Panc1 (cell line): ENCODE measurements around the gene RCOR1. TPM values are rescaled to one million over a fixed set of nuclear protein-coding genes. Genes with fewer than 3 reads are reported as not detected.

Experiments used
- ATAC-seq: fragments of 200-7000 bp; cut with Tn5 transposase; 2 replicates; pipeline ENCODE4 v1.9.1; 2020; ENCODE audit warnings: mild to moderate bottlenecking, moderate library complexity
- BruUV-seq: library from RNA; stranded (reverse); fragments of 400-500 nt; replicated peaks from 2 replicates; lab custom pipeline; 2021; lab: Mats Ljungman, UMichigan
- CTCF ChIA-PET: fragments of 300-600 bp; sonication (Branson Sonifier 250); formaldehyde crosslinking; loops from one replicate; lab custom pipeline; 2022; ENCODE audit warnings: antibody characterized with exemption; lab: Charles Lee
- POLR2A ChIA-PET: fragments of 300-600 bp; sonication (Branson Sonifier 250); formaldehyde crosslinking; loops from one replicate; lab custom pipeline; 2022; ENCODE audit warnings: antibody characterized with exemption; lab: Charles Lee
- DNase-seq: peaks from one replicate; pipeline ENCODE4 v3.0.0-alpha.2; 2010; ENCODE audit warnings: low read depth, low spot score
- H3K27ac ChIP-seq: 2 replicates; pipeline ENCODE4 v1.5.1; 2011; ENCODE audit warnings: mild to moderate bottlenecking, low read length, inconsistent platforms
- H3K27me3 ChIP-seq: fragments of 200-500 bp; sonication (Bioruptor generic); 2 replicates; pipeline ENCODE4 v1.6.0; 2014; ENCODE audit warnings: low read length, inconsistent platforms; ENCODE audit not compliant: control insufficient read depth, insufficient read depth
- H3K36me3 ChIP-seq: fragments of 200-500 bp; sonication (Bioruptor generic); 2 replicates; pipeline ENCODE4 v1.5.1; 2014; ENCODE audit warnings: inconsistent platforms, mild to moderate bottlenecking, low read length, moderate library complexity; ENCODE audit not compliant: control insufficient read depth, insufficient read depth
- H3K4me1 ChIP-seq: 2 replicates; pipeline ENCODE4 v1.5.1; 2011; ENCODE audit warnings: inconsistent platforms, mild to moderate bottlenecking, low read length, moderate library complexity; ENCODE audit not compliant: control insufficient read depth, insufficient read depth
- H3K4me3 ChIP-seq, 2 experiments: 2 replicates each; pipeline ENCODE4 v1.5.1; 2011 to 2012; ENCODE audit warnings: low read depth in 2 of 2, low read length in 2 of 2, mild to moderate bottlenecking in 2 of 2, inconsistent platforms in 1 of 2, moderate library complexity in 1 of 2
- H3K9me3 ChIP-seq: fragments of 200-500 bp; sonication (Bioruptor generic); 2 replicates; pipeline ENCODE4 v1.5.1; 2014; ENCODE audit warnings: low read depth, mild to moderate bottlenecking, inconsistent platforms, low read length, moderate library complexity; ENCODE audit not compliant: control insufficient read depth, insufficient read depth
- POLR2AphosphoS5 ChIP-seq: IDR thresholded peaks from 2 replicates; pipeline ENCODE4 v1.6.1; 2012; ENCODE audit warnings: mild to moderate bottlenecking, low read depth, low read length, moderate library complexity
- SIN3A ChIP-seq: IDR thresholded peaks from 2 replicates; pipeline ENCODE4 v1.6.1; 2012; ENCODE audit warnings: low read depth, mild to moderate bottlenecking, low read length, moderate library complexity, borderline replicate concordance; ENCODE audit not compliant: insufficient read depth
- TCF7L2 ChIP-seq: IDR thresholded peaks from 2 replicates; pipeline ENCODE4 v1.6.1; 2011; ENCODE audit warnings: mild to moderate bottlenecking, low read depth, low read length, inconsistent platforms
- in situ Hi-C: cut with HindIII; loops from 2 replicates; pipeline ENCODE4 v1.10.0; 2016; ENCODE audit warnings: low sequenced_read_pairs, low pct_unique_long_range_greater_than_20kb
- intact Hi-C: fragments of 100-400 bp; cut with micrococcal nuclease; formaldehyde crosslinking; loops from one replicate; pipeline ENCODE4 v1.10.0; 2022; ENCODE audit not compliant: unreplicated experiment
- total RNA-seq: library from RNA; stranded (reverse); gene quantifications from one replicate; pipeline ENCODE4 v1.2.1, GENCODE V29; 2021; ENCODE audit not compliant: unreplicated experiment
- TF ChIP-seq, protein P1 (sequence below): fragments of 450-650 bp; IDR thresholded peaks from 2 replicates; pipeline ENCODE4 v1.5.1; 2017; ENCODE audit warnings: mild to moderate bottlenecking
- TF ChIP-seq, protein P2 (sequence below), 2 experiments: IDR thresholded peaks; 2 replicates each; pipeline ENCODE4 v1.6.1; 2011 to 2012; ENCODE audit warnings: low read depth in 2 of 2, control low read depth in 1 of 2, low read length in 1 of 2, mild to moderate bottlenecking in 1 of 2, moderate library complexity in 1 of 2; ENCODE audit not compliant: insufficient read depth in 1 of 2

The RCOR1 gene
- total RNA-seq, 1 experiment from 2014 or later, result 27.1 TPM

DNA sequence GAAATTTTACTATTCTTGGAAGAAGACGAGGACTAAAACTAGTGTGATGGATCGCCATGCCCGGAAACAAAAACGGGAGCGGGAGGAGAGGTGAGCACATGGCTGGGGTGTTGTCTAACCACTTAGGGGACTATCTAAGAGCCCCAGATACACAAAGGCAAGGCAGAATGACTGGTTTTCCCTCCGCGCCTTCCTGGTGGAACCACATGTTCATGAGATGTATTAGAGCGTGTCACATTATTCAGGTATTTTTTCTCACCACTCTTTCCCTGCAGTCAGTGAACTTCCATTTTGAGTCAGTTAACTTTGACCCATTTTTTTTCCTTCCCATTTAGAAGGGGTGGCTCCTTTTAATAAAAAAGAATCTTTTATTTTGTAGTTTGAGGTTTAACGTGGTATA, 116.0 kb downstream of the RCOR1 start:
- Histone ChIP-seq H3K27ac (no peak overlapping the region), H3K36me3 (peaks cover 4% of the 10 kb centered on the region), H3K9me3 (no peaks in the 10 kb centered on the region), H3K4me3 (no peak overlapping the region), H3K4me1 (no peaks in the 10 kb centered on the region), H3K27me3 (no peaks in the 10 kb centered on the region)
- no peak for ATAC-seq
- CTCF ChIA-PET, result no interaction called here
- intact Hi-C loops (no loop called here), in situ Hi-C loops (no loop called here)
- DNase-seq, result no peak
- POLR2A ChIA-PET, result no interaction called here
- TF ChIP-seq POLR2AphosphoS5 (no peak), SIN3A (no peak), TCF7L2 (no peak)
- TF ChIP-seq, protein P1, sequence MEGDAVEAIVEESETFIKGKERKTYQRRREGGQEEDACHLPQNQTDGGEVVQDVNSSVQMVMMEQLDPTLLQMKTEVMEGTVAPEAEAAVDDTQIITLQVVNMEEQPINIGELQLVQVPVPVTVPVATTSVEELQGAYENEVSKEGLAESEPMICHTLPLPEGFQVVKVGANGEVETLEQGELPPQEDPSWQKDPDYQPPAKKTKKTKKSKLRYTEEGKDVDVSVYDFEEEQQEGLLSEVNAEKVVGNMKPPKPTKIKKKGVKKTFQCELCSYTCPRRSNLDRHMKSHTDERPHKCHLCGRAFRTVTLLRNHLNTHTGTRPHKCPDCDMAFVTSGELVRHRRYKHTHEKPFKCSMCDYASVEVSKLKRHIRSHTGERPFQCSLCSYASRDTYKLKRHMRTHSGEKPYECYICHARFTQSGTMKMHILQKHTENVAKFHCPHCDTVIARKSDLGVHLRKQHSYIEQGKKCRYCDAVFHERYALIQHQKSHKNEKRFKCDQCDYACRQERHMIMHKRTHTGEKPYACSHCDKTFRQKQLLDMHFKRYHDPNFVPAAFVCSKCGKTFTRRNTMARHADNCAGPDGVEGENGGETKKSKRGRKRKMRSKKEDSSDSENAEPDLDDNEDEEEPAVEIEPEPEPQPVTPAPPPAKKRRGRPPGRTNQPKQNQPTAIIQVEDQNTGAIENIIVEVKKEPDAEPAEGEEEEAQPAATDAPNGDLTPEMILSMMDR, result no peak
- TF ChIP-seq, protein P2, sequence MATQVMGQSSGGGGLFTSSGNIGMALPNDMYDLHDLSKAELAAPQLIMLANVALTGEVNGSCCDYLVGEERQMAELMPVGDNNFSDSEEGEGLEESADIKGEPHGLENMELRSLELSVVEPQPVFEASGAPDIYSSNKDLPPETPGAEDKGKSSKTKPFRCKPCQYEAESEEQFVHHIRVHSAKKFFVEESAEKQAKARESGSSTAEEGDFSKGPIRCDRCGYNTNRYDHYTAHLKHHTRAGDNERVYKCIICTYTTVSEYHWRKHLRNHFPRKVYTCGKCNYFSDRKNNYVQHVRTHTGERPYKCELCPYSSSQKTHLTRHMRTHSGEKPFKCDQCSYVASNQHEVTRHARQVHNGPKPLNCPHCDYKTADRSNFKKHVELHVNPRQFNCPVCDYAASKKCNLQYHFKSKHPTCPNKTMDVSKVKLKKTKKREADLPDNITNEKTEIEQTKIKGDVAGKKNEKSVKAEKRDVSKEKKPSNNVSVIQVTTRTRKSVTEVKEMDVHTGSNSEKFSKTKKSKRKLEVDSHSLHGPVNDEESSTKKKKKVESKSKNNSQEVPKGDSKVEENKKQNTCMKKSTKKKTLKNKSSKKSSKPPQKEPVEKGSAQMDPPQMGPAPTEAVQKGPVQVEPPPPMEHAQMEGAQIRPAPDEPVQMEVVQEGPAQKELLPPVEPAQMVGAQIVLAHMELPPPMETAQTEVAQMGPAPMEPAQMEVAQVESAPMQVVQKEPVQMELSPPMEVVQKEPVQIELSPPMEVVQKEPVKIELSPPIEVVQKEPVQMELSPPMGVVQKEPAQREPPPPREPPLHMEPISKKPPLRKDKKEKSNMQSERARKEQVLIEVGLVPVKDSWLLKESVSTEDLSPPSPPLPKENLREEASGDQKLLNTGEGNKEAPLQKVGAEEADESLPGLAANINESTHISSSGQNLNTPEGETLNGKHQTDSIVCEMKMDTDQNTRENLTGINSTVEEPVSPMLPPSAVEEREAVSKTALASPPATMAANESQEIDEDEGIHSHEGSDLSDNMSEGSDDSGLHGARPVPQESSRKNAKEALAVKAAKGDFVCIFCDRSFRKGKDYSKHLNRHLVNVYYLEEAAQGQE (IDR thresholded peaks at IDR 0.05; ENCODE audit: insufficient read depth in 1 of 2, low read depth in 2 of 2, low read length in 1 of 2), result no peak
- BruUV-seq, result no TSS peak

DNA sequence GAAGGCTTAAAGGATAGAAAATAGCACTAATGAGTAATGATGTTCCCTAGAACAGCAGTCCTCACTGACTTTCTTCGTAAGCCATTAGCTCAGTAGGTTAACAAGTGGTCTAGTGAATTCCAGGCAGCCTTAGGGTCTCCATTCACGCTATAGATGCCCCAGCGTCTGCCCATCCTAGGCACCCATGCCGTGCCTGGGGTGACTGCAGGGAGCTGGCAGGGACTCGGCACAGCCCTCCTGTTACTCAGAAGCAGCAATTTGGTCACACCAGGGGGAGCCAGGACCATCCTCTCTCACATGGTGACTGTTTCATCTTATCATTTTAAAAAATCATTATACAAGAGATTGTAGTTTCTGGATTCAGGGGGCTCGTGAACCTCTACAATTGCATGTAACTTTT, 118.8 kb downstream of the RCOR1 start:
- H3K27me3 ChIP-seq, result no peaks in the 10 kb centered on the region
- TSS peak; percentile 43 for BruUV-seq
- DNase-seq, result no peak
- POLR2A ChIA-PET, result no interaction called here
- peaks cover 4% of the 10 kb centered on the region for H3K36me3 ChIP-seq
- H3K9me3 ChIP-seq, result no peaks in the 10 kb centered on the region
- in situ Hi-C loops, result no loop called here
- H3K4me1 ChIP-seq, result no peaks in the 10 kb centered on the region
- TF ChIP-seq TCF7L2, result no peak
- ATAC-seq, result no peak
- no peak overlapping the region for H3K4me3 ChIP-seq
- intact Hi-C loops, result no loop called here
- CTCF ChIA-PET, result interaction anchor here (0.7 kb wide), 1 partner anchor 223 kb away, joined by 4 read pairs; no protein-coding TSS in a partner anchor
- no peak overlapping the region for H3K27ac ChIP-seq

DNA sequence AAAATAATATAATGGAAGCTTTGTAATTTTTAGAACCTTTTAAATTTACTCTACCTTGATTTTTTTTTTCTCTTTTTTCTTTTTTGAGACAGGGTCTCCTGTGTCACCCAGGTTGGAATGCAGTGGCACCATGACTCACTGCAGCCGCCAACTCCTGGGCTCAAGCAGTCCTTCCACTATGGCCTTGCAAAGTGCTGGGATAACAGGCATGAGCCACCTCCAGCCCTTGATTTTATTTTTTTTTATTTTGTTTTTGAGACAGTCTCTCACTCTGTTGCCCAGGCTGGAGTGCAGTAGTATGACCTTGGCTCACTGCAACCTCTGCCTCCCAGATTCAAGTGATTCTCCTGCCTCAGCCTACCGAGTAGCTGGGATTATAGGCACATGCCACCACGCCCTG, 119.5 kb downstream of the RCOR1 start:
- DNase-seq (no peak), ATAC-seq (no peak)
- in situ Hi-C loops (no loop called here), intact Hi-C loops (no loop called here)
- Histone ChIP-seq H3K4me3 (no peak overlapping the region), H3K27me3 (no peaks in the 10 kb centered on the region), H3K27ac (no peak overlapping the region), H3K4me1 (no peaks in the 10 kb centered on the region), H3K9me3 (no peaks in the 10 kb centered on the region), H3K36me3 (peaks cover 4% of the 10 kb centered on the region)
- ChIA-PET POLR2A (no interaction called here), CTCF (interaction anchor here (0.7 kb wide), 1 partner anchor 223 kb away, joined by 4 read pairs; no protein-coding TSS in a partner anchor)
- BruUV-seq, result no TSS peak
- TF ChIP-seq, protein P2 (IDR thresholded peaks at IDR 0.05; ENCODE audit: insufficient read depth in 1 of 2, low read depth in 2 of 2, low read length in 1 of 2), result no peak
- no peak for TF ChIP-seq POLR2AphosphoS5
